ENCODE measurements around the gene VPS11. TPM values are rescaled to one million over a fixed set of nuclear protein-coding genes. Genes with fewer than 3 reads are reported as not detected.

The VPS11 gene
- total and polyA plus RNA-seq, 2 experiments from 2014 or later, result 21.0 to 24.1 TPM

DNA sequence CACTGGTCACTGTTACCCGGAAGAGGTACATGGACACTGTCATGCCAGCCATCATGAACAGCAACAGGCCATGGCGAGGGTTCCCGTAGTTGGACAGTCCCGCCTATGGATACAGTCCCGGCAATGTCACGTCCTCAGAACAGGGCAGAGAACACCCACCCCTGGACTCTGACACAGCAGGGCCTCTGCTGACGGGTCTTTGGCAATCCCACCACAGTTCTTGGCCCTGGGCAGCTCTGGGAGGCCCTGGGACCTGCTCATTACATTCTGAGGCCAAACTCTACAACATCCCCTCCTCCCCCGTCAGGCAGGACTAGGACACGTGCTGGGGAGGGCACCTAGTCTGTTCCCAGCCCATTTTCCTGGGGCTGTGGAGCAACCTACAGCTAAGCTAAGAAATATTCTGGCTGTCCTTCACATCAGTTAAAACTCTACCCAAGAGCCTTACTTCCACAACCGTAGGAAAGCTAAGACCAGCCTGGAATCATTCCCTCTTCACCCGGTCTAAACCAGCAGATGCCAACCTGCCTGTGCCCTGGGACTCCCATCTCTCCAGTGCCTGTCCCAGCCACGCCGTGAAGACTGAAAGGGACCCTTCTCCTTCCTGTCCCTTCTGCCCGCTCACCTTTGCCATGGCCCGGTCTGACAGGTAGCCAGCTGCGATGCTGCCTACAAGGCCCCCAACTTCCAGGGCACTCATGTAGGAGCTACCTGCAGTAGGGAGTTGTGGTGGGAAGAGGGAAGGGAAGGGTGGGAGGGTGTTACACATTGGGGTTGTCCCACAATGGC is 41.4 kb upstream of the VPS11 start:
- H3K4me1 ChIP-seq (ENCODE audit: insufficient read depth), result peaks cover 5% of the 10 kb centered on the region; the same call in 1 of the 2 replicates
- H3F3A ChIP-seq (ENCODE audit: insufficient read depth), result peaks cover 4% of the 10 kb centered on the region; the same call in 1 of the 2 replicates
- H3K27ac ChIP-seq, result no peak overlapping the region
- no peak overlapping the region for H3K4me2 ChIP-seq (ENCODE audit: unreplicated experiment)
- H4K20me1 ChIP-seq (ENCODE audit: insufficient read depth), result no peaks in the 10 kb centered on the region
- H3K4me3 ChIP-seq, result no peak overlapping the region
- H3K9me2 ChIP-seq (ENCODE audit: insufficient read depth), result no peaks in the 10 kb centered on the region
- H3K9me3 ChIP-seq (ENCODE audit: low read depth), result no peaks in the 10 kb centered on the region
- no peak for DNase-seq
- 89 to 90% methylated on average over 16 of the region's 16 CpGs for WGBS, 2 experiments (ENCODE audit: low coverage in 1 of 2, low lambda C conversion rate in 2 of 2, missing lambda C conversion rate in 2 of 2)
- TF ChIP-seq EZH2 (IDR thresholded peaks at IDR 0.05; ENCODE audit: insufficient read depth, poor library complexity, severe bottlenecking) (no peak), EZH2phosphoT487 (IDR thresholded peaks at IDR 0.05; ENCODE audit: insufficient read depth, low read depth) (no peak)
- H3K79me2 ChIP-seq (ENCODE audit: insufficient read depth), result peaks cover 24% of the 10 kb centered on the region
- H2AFZ ChIP-seq, result no peak overlapping the region
- H3K9ac ChIP-seq, result no peak overlapping the region
- H3K27me3 ChIP-seq (replicated peaks; ENCODE audit: insufficient read depth), result no peaks in the 10 kb centered on the region
- in situ Hi-C loops (cut with MboI), result no loop called here
- H3K36me3 ChIP-seq (ENCODE audit: low read depth), result peaks cover 12% of the 10 kb centered on the region

DNA sequence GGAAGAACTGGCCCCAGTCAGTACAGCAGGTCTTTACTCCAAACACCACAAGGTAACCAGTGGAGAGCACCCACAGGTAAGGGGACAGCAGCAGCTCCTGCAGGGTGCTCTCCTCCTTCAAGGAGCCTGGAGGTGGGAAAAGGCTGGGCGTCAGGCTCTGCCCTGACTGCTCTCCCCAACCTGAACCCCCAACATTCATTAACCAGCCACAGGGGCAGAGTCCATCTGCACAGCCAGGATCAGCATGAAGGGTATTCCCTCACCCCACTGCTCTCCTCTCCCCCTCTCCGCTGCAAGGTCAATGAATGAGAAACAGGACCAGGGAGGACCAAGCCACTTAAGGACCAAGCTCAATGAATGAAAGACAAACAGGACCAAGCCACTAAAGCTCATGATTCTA is 40.6 kb upstream of the VPS11 start:
- no peaks in the 10 kb centered on the region for H3K9me2 ChIP-seq (ENCODE audit: insufficient read depth)
- peaks cover 16% of the 10 kb centered on the region for H3K79me2 ChIP-seq (ENCODE audit: insufficient read depth)
- TF ChIP-seq EZH2phosphoT487 (IDR thresholded peaks at IDR 0.05; ENCODE audit: insufficient read depth, low read depth), result no peak
- no peak for TF ChIP-seq EZH2 (IDR thresholded peaks at IDR 0.05; ENCODE audit: insufficient read depth, poor library complexity, severe bottlenecking)
- DNase-seq, result no peak
- no peak overlapping the region for H3K4me2 ChIP-seq (ENCODE audit: unreplicated experiment)
- no peaks in the 10 kb centered on the region for H4K20me1 ChIP-seq (ENCODE audit: insufficient read depth)
- H3K36me3 ChIP-seq (ENCODE audit: low read depth), result peaks cover 7% of the 10 kb centered on the region
- H3K9me3 ChIP-seq (ENCODE audit: low read depth), result no peaks in the 10 kb centered on the region
- in situ Hi-C loops (cut with MboI), result no loop called here
- H3K4me1 ChIP-seq (ENCODE audit: insufficient read depth), result peaks cover 6% of the 10 kb centered on the region; the same call in 1 of the 2 replicates
- H2AFZ ChIP-seq, result no peak overlapping the region
- no peak overlapping the region for H3K4me3 ChIP-seq
- H3K27ac ChIP-seq, result no peak overlapping the region
- H3K9ac ChIP-seq, result no peak overlapping the region
- H3K27me3 ChIP-seq (replicated peaks; ENCODE audit: insufficient read depth), result no peaks in the 10 kb centered on the region
- WGBS, 2 experiments (ENCODE audit: low coverage in 1 of 2, low lambda C conversion rate in 2 of 2, missing lambda C conversion rate in 2 of 2), result 87 to 98% methylated on average over 2 of the region's 2 CpGs
- peaks cover 4% of the 10 kb centered on the region; the same call in 1 of the 2 replicates for H3F3A ChIP-seq (ENCODE audit: insufficient read depth)

DNA sequence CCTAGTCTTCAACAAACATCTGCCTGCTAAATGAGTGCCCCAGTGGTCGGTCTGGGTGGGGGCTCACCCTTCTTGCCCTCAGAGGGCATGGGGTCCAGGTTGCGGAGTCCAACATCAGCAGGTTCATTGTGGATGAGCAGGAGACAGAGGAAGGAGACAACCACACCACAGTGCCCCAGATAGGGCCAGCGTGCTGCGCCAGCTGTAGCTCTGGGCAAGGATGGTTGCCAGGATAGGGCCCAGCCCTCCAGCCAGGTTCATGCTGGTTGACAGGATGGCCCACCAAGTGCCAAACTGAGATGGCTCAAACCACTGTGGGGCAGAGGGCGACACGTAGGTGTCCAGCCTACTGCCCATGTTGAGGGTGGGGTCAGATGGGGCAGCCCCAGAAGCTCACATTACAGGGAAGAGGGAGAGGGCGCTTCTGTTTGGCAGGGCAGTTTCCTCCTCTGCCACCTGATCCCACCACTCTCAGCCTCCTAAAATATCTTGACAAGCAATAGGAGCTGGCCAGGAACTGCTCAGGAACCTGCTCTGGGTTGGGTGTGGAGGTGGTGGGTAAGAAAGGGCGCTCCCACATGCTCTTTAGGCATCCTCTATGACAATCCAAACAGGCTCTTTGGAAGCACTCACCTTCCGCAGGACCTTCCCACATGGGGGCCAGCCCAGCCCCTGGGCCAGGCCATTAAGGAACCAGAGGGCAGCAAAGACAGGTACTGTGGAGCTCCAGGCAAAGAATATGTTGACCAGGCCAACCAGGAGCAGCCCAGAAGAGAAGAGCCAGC is 39.9 kb upstream of the VPS11 start:
- H3K4me3 ChIP-seq, result no peak overlapping the region
- in situ Hi-C loops (cut with MboI), result no loop called here
- DNase-seq, result no peak
- peaks cover 8% of the 10 kb centered on the region for H3K79me2 ChIP-seq (ENCODE audit: insufficient read depth)
- no peak overlapping the region for H3K9ac ChIP-seq
- peaks cover 4% of the 10 kb centered on the region; the same call in 1 of the 2 replicates for H3F3A ChIP-seq (ENCODE audit: insufficient read depth)
- peaks cover 6% of the 10 kb centered on the region; the same call in 1 of the 2 replicates for H3K4me1 ChIP-seq (ENCODE audit: insufficient read depth)
- H3K36me3 ChIP-seq (ENCODE audit: low read depth), result peaks cover 7% of the 10 kb centered on the region; the same call in 1 of the 2 replicates
- H3K9me2 ChIP-seq (ENCODE audit: insufficient read depth), result no peaks in the 10 kb centered on the region
- no peak overlapping the region for H2AFZ ChIP-seq
- no peaks in the 10 kb centered on the region for H4K20me1 ChIP-seq (ENCODE audit: insufficient read depth)
- WGBS, 2 experiments (ENCODE audit: low coverage in 1 of 2, low lambda C conversion rate in 2 of 2, missing lambda C conversion rate in 2 of 2), result 79 to 91% methylated on average over 9 of the region's 9 CpGs
- H3K27me3 ChIP-seq (replicated peaks; ENCODE audit: insufficient read depth), result no peaks in the 10 kb centered on the region
- H3K4me2 ChIP-seq (ENCODE audit: unreplicated experiment), result no peak overlapping the region
- H3K27ac ChIP-seq, result no peak overlapping the region
- no peaks in the 10 kb centered on the region for H3K9me3 ChIP-seq (ENCODE audit: low read depth)
- TF ChIP-seq EZH2 (IDR thresholded peaks at IDR 0.05; ENCODE audit: insufficient read depth, poor library complexity, severe bottlenecking) (no peak), EZH2phosphoT487 (IDR thresholded peaks at IDR 0.05; ENCODE audit: insufficient read depth, low read depth) (no peak)

DNA sequence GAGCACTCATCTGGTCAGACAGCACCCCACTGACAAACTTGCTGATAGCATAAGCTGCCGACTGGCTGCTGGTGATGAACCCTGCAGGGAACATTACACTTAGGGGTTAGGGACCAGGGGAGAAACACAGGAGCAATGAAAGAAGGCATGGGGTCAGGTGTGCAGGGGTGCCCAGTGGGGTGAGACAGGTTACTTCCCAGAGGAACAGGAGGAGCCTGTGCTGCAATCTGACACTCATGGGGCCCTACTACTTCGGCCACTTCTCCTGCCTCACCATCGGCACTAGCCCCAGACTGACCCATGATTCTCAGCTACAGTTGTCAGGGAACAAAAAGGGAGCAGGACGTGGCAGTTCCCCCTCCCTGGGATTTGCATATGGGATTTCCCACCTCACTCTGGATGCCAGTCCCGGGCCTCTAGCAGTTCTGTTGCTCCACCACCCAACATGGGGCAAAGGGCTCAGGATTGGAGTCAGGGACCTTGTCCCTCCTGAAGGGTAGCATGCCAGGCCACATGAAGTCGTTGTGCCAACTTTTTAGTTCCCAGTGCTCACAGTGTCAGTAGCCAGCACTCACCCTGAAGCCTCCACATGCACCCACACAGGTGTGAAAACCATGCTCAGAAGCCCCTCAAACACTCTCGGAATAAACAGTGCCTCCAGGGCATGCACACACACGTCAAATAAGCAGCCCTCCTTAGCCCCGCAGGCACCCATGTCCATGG is 39.1 kb upstream of the VPS11 start:
- Histone ChIP-seq H3K79me2 (ENCODE audit: insufficient read depth) (peaks cover under 1% of the 10 kb centered on the region; the same call in 1 of the 2 replicates), H3K9me2 (ENCODE audit: insufficient read depth) (no peaks in the 10 kb centered on the region), H3F3A (ENCODE audit: insufficient read depth) (peaks cover 4% of the 10 kb centered on the region; the same call in 1 of the 2 replicates), H3K4me3 (no peak overlapping the region), H3K36me3 (ENCODE audit: low read depth) (peaks cover 1% of the 10 kb centered on the region; the same call in 1 of the 2 replicates), H4K20me1 (ENCODE audit: insufficient read depth) (no peaks in the 10 kb centered on the region), H3K9ac (no peak overlapping the region), H3K4me1 (ENCODE audit: insufficient read depth) (peaks cover 6% of the 10 kb centered on the region; the same call in 1 of the 2 replicates), H3K4me2 (ENCODE audit: unreplicated experiment) (no peak overlapping the region), H2AFZ (no peak overlapping the region), H3K27me3 (replicated peaks; ENCODE audit: insufficient read depth) (no peaks in the 10 kb centered on the region), H3K9me3 (ENCODE audit: low read depth) (no peaks in the 10 kb centered on the region), H3K27ac (no peak overlapping the region)
- DNase-seq, result no peak
- in situ Hi-C loops (cut with MboI), result no loop called here
- TF ChIP-seq EZH2 (IDR thresholded peaks at IDR 0.05; ENCODE audit: insufficient read depth, poor library complexity, severe bottlenecking) (no peak), EZH2phosphoT487 (IDR thresholded peaks at IDR 0.05; ENCODE audit: insufficient read depth, low read depth) (no peak)
- 82 to 86% methylated on average over 9 of the region's 9 CpGs for WGBS, 2 experiments (ENCODE audit: low coverage in 1 of 2, low lambda C conversion rate in 2 of 2, missing lambda C conversion rate in 2 of 2)
